HG03135 (cell line): ENCODE data around the gene HSPA9.

Source experiments
- ATAC-seq: cut with Tn5 transposase; IDR thresholded peaks from one replicate; pipeline ENCODE4 v1.9.1; 2021; ENCODE audit warnings: mild to moderate bottlenecking, moderate library complexity; ENCODE audit not compliant: unreplicated experiment

HSPA9 gene

DNA sequence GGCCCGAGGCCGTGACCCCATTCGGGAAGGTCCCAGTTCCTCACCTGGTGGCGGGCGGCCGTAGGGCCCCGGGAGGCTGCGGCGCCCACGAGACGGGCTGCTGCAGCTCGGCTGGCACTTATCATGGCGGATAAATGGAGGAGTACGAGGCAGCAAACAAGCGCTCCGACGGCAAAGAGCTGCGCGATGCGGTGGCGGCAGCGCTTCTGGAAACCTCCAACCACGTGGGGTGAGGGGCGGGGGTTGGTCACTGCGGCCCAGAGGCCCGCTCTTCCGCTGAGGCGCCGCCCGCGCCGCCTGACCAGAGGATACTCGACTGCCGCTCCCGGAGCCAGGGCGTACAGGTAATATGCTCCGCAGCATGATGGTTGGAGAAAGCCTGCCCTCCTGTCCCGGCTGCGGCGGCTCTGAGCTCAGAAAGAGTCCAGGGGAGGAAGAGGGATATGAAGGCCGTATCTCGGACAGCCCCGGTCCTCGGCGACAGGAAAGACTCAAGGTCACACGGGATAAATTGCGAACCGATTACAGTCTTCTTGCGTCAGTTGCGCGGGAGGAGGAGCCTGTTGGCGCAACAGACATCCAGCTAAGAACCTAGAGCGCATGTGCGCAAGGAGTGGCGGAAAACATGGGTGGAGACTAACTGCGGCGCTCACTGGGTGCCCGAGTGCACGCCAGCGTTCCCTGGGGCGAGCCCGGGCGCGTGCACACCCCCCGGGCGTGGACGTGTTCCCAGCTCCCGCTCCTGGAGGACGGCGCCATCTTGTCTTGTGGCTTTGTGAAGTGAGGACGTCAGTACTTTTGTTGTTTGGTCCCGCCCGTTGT, at the start of gene HSPA9:
Gene HSPA9, minus strand, starts transcription at position 208 of the 822 bp plus-strand sequence. Its CDS starts 83 bp downstream, at position 125.
- peak; percentile 83 for ATAC-seq

DNA sequence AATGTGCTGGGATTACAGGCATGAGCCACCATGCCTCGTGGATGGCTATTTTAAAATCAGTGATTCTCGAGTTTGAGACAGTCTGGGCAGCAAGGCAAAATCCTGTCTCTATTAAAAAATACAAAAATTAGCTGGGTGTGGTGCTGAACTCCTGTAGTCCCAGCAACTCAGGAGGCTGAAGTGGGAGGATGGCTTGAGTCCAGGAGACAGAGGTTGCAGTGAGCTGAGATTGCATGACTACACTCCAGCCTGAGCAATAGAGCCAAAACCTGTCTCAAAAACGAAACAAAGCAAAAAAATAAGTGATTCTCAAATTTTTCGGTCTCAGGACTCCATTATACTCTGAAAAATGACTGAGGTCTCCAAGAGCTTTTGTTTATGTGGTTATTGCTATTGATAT, 47.9 kb upstream of the HSPA9 start:
- no peak for ATAC-seq

DNA sequence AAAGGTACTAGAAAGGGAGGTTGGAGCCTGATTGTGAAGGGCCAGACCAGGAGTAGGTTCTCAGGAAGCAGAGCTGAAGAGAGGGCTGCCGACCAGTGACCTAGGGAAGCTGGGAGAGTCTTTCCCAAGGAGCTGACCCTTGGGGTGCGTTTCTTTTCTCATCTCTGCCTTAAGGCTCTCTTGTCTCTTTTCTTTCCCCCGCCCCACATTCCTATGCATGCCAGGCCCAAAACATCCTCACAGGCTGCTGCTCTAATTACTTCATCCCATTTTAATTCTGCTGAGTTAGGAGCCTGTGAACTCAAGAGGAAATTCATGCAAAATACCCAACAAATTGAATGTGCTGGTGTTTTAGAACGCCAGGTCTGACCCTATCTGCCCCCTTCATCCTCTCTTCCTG, 46.9 kb upstream of the HSPA9 start:
- no peak for ATAC-seq

DNA sequence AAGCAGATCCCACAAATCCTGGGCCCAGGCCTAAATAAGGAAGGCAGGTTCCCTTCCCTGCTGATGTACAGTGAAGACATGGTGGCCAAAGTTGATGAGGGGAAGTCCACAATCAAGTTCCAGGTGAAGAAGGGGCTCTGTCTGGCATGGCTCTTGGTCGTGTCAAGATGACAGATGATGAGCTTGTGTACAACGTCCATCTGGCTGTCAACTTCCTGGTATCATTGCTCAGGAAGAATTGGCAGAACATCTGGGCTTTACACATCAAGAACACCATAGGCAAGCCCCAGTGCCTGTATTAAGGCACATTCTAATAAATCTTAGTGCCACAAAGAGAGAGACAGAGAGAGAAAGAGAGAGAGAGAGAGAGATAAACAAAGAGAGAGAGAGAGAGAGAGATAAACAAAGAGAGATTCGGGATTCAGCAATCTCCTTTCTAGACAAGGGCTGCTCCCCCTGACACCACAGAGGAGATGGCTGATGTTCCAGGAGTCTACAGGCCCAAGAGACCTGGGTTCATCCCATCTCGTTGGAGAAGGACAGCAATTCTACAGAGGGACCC, 45.5 kb upstream of the HSPA9 start:
- no peak for ATAC-seq

DNA sequence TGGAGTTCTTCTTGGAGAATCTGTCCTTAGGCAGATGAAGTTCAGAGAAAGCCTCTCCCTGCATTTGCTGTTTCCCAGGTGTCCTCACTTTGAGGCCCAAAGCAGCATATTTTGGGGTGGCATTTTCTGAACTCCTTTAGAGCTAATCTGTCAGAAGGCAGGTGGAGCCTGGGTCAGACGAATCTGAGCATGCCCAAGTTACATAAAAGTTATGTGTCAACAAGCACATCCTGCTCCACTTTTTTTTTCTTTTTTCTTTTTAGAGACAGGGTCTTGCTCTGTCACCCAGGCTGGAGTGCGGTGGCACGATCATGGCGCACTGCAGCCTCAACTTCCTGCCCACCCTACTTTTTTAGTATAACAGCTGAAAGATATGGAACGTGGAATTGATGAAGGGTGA, 41.3 kb upstream of the HSPA9 start:
- no peak for ATAC-seq

DNA sequence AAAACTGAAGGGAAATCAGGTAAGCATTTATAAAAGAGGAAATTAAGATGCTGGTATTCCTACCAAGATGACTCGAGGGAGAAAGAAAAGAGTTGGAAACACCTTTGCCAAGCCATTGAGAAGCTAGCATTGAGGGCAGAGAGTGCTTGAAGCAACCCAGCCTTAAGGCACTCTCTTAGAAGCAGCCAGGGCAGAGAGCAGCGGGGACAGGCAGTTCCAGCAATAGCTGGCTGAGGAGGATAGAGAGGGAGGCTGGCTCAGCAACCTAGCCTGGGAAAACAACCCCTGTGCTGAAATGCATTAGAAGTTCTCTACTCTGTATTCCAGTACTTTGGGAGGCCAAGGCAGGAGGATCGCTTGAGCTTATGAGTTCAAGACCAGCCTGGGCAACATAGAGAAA, 40.3 kb upstream of the HSPA9 start:
- ATAC-seq: no peak

DNA sequence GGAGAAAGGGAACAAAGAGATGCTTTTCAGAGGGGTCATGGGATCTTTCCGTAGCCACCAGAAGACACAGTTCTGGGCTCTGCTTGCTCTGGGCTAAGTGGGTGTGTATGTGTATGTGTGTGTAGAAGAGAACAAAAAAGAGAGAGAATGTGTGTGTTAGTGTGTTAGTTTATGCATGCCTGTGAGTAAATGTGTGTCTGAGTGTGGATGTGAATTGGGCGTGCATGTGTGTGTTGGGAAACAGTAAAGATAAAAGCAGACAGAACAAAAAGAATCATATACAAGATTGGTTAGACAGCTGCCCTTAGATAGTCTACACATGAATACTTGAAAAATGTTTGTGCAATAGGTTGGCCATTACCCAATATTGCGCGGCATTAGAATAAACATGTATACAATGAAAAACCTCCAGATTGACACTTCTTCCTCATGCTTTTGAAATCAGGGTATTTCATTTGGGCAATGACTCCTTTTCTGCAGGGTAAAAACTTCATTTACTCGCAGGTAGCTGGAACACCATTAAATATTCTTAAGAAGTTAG, 36.5 kb upstream of the HSPA9 start:
- ATAC-seq: no peak

DNA sequence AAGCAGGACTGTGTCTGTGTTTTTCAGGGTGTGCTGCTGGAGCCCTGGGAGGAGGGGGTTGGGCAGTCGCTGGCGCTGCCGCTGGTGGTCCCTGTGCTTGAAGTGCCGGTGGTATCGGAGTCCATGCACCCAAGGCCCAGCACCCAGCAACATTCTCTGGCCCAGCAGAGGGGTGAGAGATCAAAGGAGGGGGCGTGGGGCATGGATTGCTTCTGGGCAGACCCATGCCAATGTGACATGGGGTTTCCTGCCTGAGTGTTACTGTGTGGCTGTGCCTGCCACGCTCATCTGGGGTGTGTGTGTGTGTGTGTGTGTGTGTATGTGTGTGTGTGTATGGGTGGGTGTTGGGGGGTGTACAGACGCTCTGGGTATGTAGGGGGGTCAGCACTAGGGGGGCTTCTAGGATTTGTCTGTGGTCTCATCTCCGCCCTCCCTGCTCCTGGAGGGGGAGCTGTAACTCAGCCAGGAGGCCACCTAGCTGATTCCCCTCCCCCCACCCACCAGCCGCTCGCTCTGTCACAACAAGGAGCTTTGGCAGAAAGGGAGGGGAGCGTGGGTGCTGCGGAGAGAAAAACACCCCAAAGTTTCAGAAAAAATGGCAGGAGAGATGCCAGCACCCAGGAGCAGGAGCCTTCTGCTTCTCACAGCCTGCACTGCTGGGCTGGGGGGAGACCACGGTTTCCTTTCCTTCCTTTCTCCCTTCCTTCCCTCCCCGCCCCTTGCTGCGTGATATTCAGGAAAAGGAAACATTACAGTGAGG, 35.9 kb upstream of the HSPA9 start:
- ATAC-seq: no peak

DNA sequence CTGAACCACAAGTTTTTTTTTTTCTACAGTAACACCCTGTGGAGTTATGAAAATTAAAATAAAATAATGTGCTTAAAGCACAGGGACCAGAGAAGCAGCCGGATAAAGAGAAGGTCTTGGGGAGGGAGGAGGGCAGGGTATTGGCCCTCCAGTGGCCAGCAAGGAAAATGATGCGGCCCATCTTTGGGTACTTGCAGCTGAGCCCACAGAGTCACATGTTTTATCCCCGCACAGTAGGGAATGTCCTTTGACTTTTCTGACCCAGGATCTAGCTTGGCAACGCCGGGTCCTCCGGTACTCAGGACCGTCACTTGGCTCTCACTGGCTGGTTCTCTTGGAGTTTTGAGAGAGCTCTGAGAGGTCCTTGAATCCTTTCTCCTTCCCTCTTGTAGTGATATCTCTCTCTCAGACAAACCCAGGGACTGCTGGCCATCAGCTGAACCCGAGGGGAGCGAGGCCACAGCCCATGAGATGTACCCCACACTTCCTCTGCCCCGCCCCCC, 35.3 kb upstream of the HSPA9 start:
- no peak for ATAC-seq

DNA sequence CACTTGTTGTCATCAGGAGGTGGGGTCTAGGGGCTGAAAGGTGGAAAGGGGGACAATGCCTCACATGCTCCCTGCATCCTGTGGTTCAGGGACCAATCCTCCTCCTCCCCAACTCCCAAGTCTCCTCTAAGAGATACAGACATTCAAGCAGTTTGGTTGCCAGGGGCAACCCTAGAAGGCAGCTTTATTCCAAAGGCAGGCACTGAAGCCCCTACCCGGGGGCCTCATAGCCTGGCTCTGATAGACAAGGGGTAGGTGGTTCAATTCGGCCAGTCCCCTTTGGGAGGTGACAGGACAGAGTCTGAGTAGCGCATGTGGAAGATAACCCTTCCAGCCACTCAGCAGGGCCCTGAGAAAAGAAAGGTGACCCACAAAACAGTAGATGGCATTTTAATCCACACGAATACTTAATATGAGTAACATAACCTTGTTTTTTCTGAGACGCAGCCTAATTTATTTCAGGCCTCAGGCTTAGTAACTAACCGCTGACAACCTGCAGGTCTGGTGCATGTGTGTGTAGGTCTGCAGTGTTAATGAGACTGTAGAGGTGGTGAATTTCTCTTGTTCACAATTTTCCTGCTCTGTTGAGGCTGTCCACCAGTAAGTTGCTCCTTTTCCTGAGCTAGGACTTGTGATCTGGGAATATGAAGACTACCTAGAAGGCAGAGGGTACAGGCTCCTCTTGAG, 31.3 kb upstream of the HSPA9 start:
- ATAC-seq: no peak

DNA sequence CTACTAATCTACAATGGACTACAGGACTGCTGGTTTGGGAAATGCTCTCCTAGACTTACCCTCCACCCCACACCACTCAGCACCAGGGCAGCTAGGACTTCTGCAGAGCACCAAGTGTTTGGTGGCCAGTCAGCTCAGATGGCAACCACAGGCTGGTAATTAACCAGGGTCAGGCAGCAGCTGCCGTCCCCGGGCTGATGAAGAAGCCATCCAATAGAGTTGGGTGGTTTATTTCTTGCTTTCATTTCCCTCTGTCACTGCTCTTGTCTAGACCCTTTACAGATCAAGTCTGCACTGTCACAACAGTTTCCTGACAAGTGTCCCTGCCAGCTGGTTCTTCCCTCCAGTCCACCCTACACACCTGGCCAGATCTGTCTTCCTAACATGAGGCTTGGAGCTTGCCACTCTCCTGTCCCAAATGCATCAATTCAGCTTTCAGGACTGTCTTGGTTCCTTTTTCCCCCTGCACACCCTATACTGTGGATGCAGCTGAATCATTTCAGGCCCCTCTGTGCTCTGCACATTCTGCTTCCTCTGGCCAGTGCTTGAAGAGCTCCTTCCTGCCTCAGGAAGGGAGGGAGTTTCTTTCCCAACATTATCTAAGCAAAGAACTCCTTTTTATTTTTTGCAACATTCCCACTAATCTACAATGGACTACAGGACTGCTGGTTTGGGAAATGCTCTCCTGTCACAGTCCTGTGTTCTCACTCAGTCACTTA, 30.2 kb upstream of the HSPA9 start:
- peak; percentile 72 for ATAC-seq

DNA sequence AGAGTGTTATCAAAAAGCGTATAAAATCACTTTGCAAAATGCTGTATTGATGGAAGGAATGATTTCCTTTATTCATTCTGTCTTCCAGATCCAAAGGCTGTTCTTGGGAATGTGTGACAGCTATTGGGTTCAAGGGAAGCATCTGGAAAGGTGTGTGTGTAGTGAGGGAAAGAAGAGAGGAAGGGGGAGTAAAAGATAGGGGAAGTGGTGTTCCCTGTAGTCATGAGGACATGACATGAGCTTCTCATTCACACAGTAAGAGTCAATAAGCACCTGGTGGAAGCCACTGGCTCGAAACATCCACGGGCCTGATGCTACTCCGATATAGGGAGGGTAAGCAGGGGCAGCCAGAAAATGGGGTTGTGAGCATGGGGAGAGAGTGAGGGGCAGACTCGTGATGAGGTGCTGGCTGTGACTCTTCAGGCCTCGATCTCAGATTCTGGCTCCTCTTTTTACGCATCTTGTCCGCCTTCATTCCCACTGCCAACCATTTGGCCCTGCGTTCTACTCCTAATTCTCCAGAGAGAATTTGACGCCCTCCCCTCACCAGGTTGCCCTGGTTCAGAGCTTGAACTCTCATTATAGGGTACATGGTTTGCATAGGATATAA, 29.1 kb upstream of the HSPA9 start:
- ATAC-seq: no peak

DNA sequence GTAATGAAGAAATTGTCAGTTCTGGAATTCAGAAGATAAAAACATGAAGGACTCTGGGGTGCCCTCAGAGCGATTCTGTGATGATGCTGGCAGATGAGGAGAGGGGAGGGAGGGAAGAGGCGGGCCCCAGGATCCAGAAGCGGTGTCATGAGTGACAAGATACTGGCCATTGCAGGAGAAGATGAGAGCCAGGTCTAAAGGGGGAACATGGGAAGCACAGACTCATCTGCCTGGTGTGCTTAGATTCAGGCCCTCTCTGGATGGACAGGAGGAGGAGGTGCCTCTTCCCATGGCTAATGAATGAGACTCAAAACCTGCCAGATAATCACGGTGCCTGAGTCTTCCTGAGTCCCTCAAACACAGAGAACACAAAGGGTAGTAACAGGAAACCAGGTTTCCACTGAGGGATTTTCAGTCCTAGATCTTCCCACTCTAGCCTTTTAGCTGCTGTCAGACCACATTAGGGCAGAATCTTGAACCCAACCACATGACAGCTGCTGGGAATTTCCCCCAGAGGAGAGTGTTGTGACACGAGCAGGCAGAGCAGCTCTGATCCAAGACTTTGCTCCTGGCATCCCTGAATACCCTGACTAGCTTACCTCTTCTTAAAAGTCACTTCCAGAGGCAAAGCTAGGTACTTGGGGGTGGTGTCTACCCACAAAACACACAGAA, 28.2 kb upstream of the HSPA9 start:
- no peak for ATAC-seq

DNA sequence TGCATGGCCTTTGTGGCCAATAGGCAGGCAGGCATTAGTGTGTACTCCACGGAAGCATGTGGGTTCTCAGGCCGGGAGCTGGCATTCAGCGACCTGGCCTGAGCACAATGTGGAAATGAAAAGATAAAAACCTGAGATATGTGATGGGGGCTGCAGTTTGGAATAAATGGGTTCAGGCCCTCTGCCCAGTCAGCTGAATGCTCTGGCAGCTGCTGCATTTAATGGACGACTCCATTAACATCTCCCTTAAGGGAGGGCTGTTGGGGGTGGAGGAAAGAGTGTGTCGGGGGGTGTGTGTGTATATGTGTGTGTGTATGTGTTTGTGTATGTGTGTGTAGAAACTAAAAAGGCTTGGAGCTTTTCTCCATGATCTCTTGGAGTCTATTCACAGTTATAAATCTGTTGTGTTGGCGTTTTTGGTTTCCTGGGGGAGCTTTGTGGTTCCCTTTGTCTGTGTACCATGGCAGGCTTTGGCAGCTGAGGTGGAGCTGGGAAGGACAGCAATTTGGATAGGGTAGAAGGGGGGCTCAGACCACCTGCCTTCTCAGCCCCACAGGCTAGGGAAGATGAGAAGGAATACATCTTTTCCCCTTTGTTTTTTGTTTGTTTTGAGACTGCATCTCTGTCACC, 27.3 kb upstream of the HSPA9 start:
- ATAC-seq: no peak

DNA sequence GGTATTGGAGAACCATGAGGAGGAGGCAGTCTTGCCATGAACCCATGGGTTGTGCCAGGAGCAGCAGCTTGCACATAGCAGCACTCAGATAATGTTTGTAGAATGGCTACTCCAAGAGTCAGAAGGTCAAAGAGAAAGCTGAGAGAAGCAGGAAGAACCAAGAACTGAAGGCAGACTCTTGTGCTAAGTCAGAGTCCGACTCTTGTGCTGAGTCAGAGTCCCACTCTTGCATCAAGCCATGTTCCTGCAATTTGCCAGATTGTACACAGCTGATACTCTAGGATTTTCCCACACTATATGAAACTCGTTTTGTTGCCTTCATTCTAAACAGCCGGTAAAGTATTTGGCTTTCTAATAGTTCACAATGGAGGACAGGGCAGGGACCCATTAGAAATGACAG, 26.2 kb upstream of the HSPA9 start:
- ATAC-seq: peak; percentile 52

DNA sequence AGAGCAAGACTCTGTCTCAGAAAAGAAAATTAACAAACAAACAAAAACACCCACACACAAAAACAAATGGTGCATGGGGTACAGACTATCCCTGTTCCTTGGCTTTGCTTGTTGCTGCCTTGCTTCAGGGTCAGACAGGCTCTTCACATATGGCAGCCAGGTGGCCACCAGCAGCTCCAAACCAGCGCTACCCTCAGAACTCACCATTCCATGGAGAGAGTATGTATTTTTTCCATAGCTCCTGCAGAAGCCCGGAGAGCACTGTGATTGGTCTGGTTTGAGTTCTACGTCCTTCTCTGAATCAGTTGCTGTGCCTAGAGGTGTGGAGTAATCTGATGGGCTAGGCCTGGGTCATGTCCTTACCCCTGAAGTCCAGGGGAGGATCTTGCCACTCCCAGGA, 25.2 kb upstream of the HSPA9 start:
- no peak for ATAC-seq

DNA sequence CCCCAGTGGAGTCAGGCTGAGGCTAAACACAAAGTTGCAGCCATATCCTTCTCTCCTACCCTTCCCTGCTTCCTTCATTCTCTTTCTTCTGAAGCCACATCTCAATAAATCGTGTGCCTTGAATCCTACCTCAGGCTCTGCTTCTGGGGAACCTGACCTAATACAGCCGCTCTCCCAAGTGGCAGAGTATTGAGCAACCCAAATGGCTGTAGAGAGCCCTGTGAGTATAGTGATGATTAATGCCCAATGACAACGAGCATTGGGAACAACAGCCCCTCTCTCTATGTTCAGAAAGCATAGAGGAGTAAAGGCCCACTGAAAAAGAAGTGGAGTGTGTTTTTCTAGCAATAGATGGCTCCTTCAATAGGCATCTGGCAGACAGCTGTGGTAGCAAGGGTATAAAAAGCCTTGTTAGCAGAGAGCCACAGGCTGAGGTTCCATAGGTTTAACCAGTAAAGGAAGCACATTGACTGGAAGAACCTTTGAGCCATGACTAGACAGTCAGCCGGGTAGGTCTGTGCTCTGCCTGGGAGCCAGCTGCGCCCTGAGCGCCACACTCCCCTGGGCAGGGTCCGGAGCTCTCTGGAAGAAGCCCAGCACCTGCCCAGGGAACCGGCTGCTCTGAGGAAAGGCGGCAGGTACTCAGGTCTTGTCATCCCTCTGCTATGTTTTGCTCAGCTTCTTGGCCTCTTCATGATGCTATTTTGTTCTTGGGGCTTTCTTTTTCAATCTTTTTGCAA, 22.6 kb upstream of the HSPA9 start:
- ATAC-seq: no peak
